Coronary artery (tissue), 2 donors: ENCODE data around the gene METRN.
A peak's percentile ranks its signal among the peaks of the same experiment; 100 is the strongest.

Experiments used
- DNase-seq: peaks from one replicate; pipeline ENCODE4 v3.0.0-alpha.2; 2017; ENCODE audit warnings: low spot score
- H3K27ac ChIP-seq, 2 donors: fragments of 200-600 bp; sonication (generic); one replicate each; pipeline ENCODE4 v1.5.1; 2016 to 2019
- H3K4me3 ChIP-seq: fragments of 200-600 bp; sonication (generic); 2 replicates; pipeline ENCODE4 v1.5.1; 2016; ENCODE audit warnings: mild to moderate bottlenecking, moderate library complexity
- CTCF ChIP-seq: fragments of 200-600 bp; sonication (generic); IDR thresholded peaks from one replicate; pipeline ENCODE4 v1.5.1; 2019; ENCODE audit warnings: antibody characterized with exemption

Gene METRN

GRCh38 chr16:682493-683395 lies 32.2 kb upstream of the METRN start:
- H3K27ac ChIP-seq = no peak overlapping the region
- H3K4me3 ChIP-seq = peak overlapping the region; percentile 98
- TF ChIP-seq CTCF = no peak
- no peak for DNase-seq

GRCh38 chr16:683396-684070 lies 31.4 kb upstream of the METRN start:
- peak overlapping the region; percentile 67 to 90 for H3K27ac ChIP-seq
- no peak for TF ChIP-seq CTCF
- H3K4me3 ChIP-seq = peak overlapping the region; percentile 98
- no peak for DNase-seq

- H3K4me3 ChIP-seq = peak within 1 kb of the TSS; percentile 98
- peak within 1 kb of the TSS; percentile 67 to 90 for H3K27ac ChIP-seq
- TF ChIP-seq CTCF = no peak
- peak; percentile 97 for DNase-seq
Measured at GRCh38 chr16:684071-684794, 30.7 kb upstream of the METRN start, which contains the start of gene JMJD8. TSS of gene JMJD8 (minus strand) at chr16:684334. CDS start at chr16:684319, 15 bp downstream.

GRCh38 chr16:684961-685696 lies 29.8 kb upstream of the METRN start:
- no peak for TF ChIP-seq CTCF
- H3K4me3 ChIP-seq = peak overlapping the region; percentile 98
- H3K27ac ChIP-seq = peak overlapping the region in 1 of 2 donors; percentile 90
- DNase-seq = no peak

GRCh38 chr16:685967-686366 lies 29.0 kb upstream of the METRN start:
- H3K4me3 ChIP-seq = no peak overlapping the region
- H3K27ac ChIP-seq = no peak overlapping the region
- no peak for TF ChIP-seq CTCF
- DNase-seq = no peak

- Histone ChIP-seq H3K27ac (no peak overlapping the region), H3K4me3 (no peak overlapping the region)
- no peak for DNase-seq
- TF ChIP-seq CTCF = no peak
Measured at GRCh38 chr16:686459-687260, 28.3 kb upstream of the METRN start.
